ENCODE data around the gene STRN.

STRN gene

GRCh38 chr2:36886664-36887063 lies 79.7 kb downstream of the STRN start:
- no peak overlapping the region for H3K27ac ChIP-seq
- no peak for TF ChIP-seq CTCF (conservative IDR thresholded peaks at IDR 0.05)

- no peak for TF ChIP-seq CTCF (conservative IDR thresholded peaks at IDR 0.05)
- H3K27ac ChIP-seq = no peak overlapping the region
Measured at GRCh38 chr2:36885605-36886004, 80.7 kb downstream of the STRN start.

GRCh38 chr2:36882532-36882931 lies 83.8 kb downstream of the STRN start:
- H3K27ac ChIP-seq = no peak overlapping the region
- no peak for TF ChIP-seq CTCF (conservative IDR thresholded peaks at IDR 0.05)

GRCh38 chr2:36881816-36882215 lies 84.5 kb downstream of the STRN start:
- TF ChIP-seq CTCF (conservative IDR thresholded peaks at IDR 0.05) = no peak
- no peak overlapping the region for H3K27ac ChIP-seq

DNA sequence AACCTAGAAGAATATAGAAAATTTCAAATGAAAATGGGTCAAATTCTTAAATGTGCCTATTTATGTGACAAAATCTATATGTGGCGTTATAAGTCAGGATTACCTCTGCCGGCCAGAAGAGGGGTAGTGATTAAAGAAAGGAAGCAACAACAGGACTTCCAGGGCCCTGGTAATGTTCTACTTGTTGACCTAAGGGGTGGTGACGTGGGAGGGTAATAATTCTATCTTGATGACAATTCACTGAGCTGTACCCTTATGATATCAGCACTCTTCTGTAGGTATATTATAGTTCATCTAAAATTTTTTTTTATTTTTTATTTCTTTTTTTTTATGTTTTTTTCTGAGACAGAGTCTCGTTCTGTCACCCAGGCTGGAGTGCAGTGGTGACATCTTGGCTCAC lies 87.9 kb downstream of the STRN start:
- TF ChIP-seq CTCF (conservative IDR thresholded peaks at IDR 0.05) = no peak
- H3K27ac ChIP-seq = no peak overlapping the region

DNA sequence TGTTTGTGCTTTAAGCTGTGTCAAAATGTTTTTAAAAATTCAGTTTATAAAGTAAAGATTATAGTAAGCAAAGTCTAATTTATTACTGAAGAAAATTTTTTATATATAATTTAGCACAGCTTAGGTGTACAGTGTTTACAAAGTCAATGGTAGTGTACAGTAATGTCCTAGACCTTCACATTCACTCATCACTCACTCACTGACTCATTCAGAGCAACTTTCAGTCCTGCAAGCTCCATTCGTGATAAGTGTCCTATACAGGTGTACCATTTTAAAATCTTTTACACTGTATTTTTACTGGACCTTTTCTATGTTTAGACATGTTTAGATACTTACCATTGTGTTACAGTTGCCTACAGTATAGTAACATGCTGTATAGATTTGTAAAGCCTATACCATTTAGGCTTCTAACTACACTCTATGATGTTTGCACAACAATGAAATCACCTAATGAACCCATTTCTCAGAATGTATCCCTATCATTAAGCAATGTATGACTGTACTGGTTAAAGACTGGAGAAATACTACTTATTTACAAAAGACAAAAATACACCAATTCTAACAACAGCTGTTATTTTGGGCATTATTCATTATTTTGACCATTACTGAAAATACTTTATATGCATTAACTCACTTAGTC lies 95.1 kb downstream of the STRN start:
- TF ChIP-seq CTCF (conservative IDR thresholded peaks at IDR 0.05) = no peak
- H3K27ac ChIP-seq = no peak overlapping the region

DNA sequence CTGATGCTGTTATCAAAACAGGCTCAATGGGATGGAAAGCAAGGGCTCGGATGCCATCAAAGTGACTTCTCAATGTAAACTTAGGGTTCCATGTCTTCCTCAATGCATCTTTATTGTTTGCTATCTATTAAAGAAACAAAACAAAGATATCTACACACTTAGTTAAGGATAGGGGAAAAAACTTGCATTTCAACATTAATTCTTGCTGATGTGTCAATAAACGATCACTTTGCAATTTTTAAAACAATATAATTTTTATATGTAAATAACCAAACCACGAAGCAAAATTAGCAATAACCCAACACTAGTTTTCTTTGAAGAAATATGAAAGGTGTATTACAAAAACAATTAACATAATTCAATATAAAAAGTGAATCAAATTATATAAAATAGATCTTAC lies 96.7 kb downstream of the STRN start:
- H3K27ac ChIP-seq = no peak overlapping the region
- TF ChIP-seq CTCF (conservative IDR thresholded peaks at IDR 0.05) = no peak
